Neural cell (in vitro differentiated cells): Measurements from ENCODE around the gene SH3BP5L.

Experiments used
- EP300 ChIP-seq: fragments of 450-650 bp; conservative IDR thresholded peaks from 2 replicates; pipeline ENCODE4 v1.6.1; 2014; ENCODE audit warnings: antibody characterized with exemption, mild to moderate bottlenecking, moderate library complexity; ENCODE audit not compliant: poor library complexity, severe bottlenecking
- EZH2 ChIP-seq: fragments of 200-600, 300-800 bp; shearing (Covaris generic), sonication (generic); IDR thresholded peaks from 2 replicates; pipeline ENCODE4 v1.6.1; 2014; ENCODE audit warnings: antibody characterized with exemption, low read length, borderline replicate concordance, mild to moderate bottlenecking; ENCODE audit not compliant: insufficient read depth, poor library complexity, severe bottlenecking

DNA sequence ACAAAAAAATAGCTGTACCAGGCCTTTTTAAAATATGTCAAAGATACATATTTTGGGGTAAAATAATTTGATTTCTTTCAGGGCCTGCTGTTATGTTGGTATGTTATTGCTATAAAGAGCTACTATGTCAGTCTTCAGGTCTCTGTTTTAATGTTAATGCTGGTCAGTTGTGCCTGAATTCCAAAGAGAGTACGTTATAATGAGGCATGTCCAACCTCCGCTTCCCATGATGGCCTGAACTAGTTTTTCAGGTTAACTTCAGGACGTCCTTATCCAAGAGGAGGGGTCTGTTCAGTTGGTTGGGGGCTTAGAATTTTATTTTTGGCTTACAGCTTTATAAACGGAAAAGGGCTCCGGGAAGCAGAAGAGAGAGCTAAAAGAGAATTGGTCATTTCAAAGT lies 35.3 kb downstream of the SH3BP5L start:
- TF ChIP-seq EZH2 (no peak), EP300 (no peak)
